ENCODE data around the gene FMNL2. TPM values are rescaled to one million over a fixed set of nuclear protein-coding genes. Genes with fewer than 3 reads are reported as not detected.

The FMNL2 gene
- total RNA-seq, 3 donors from 2014 or later (not counting 1 experiment from before 2014, with no cell fraction given) = 0.34 to 3.0 (median 0.78) TPM

DNA sequence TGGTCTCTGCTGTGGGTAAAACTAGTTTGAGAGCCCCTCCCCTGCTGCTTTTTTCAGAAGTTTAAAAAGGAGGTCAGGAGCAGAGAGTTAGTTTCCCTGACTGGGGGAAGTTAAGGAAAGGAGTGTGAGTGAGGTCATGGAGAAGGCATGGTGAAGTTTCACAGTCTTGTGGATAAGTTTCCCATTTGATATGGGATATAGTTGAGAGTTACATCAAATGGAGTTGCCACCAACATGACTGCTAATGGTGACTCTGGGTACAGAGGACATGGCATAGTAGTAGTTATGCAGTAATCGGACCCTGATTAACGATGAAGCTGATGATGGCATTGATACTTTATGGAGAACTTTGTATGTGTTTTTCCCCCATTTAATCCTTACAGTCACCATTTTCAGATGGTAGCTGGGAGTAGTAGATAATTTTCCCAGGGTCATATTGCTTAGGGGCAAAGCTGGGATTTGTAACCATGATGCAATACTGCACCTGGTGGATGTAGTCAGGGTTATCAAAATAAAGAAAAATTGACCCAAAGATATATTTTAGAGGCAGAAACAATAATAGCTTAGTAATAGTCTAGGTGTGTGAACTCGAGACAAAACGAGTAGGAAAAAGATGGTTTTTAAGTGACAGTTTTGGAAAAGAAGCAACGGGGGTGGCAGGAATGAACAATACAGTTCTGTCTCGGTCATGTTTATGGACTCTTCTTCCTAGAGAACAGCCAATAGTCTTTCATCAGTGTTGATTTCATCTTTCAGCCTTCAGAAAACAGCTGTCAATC lies 74.6 kb downstream of the FMNL2 start:
- H3K27ac Mint-ChIP-seq = no peak overlapping the region
- no peak for ATAC-seq
- no peaks in the 10 kb centered on the region for H3K9me3 ChIP-seq (ENCODE audit: control insufficient read depth, insufficient read depth, low read length)
- H3K4me3 ChIP-seq (ENCODE audit: low read length) = no peak overlapping the region
- H3K4me1 Mint-ChIP-seq = no peaks in the 10 kb centered on the region
- TF ChIP-seq, protein P1, sequence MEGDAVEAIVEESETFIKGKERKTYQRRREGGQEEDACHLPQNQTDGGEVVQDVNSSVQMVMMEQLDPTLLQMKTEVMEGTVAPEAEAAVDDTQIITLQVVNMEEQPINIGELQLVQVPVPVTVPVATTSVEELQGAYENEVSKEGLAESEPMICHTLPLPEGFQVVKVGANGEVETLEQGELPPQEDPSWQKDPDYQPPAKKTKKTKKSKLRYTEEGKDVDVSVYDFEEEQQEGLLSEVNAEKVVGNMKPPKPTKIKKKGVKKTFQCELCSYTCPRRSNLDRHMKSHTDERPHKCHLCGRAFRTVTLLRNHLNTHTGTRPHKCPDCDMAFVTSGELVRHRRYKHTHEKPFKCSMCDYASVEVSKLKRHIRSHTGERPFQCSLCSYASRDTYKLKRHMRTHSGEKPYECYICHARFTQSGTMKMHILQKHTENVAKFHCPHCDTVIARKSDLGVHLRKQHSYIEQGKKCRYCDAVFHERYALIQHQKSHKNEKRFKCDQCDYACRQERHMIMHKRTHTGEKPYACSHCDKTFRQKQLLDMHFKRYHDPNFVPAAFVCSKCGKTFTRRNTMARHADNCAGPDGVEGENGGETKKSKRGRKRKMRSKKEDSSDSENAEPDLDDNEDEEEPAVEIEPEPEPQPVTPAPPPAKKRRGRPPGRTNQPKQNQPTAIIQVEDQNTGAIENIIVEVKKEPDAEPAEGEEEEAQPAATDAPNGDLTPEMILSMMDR (IDR thresholded peaks at IDR 0.05) = no peak
- WGBS (ENCODE audit: insufficient coverage) = 91% methylated on average over 6 of the region's 6 CpGs
- intact Hi-C loops (cut with micrococcal nuclease) = no loop called here
- peaks cover 15 to 39% of the 10 kb centered on the region in 2 donors for H3K27me3 Mint-ChIP-seq (ENCODE audit: low read depth in 2 of 2)
- no peaks in the 10 kb centered on the region for H3K27me3 ChIP-seq (ENCODE audit: control insufficient read depth, insufficient read depth, low read length)
- no peaks in the 10 kb centered on the region for H3K9me3 Mint-ChIP-seq
- no peak for DNase-seq
- H3K27ac ChIP-seq (ENCODE audit: low read length) = no peak overlapping the region
- H3K36me3 Mint-ChIP-seq = no peaks in the 10 kb centered on the region
- H3K4me3 Mint-ChIP-seq = no peak overlapping the region
- H3K36me3 ChIP-seq (ENCODE audit: control insufficient read depth, insufficient read depth, low read length) = no peaks in the 10 kb centered on the region
- no peaks in the 10 kb centered on the region for H3K4me1 ChIP-seq (ENCODE audit: control insufficient read depth, insufficient read depth, low read length)

DNA sequence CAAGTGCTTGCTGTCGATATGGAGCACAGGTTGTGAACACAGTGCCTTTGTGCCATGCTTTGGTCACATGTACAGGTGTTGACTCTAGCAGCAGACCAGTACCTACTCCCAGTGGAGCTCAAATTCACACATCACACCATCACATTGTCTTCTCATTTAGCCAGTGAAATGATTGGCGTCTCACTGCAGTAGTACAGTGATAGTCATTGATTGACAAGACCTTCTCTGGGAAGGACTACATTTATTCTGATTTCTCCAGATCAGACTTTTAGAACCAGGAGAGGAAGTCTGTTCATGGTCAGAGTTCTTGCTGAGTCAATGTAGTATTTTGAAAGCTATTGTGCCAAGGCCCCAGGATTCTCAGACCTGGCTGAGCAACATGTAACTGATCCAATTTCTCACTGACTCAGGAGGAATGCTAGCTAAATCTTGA lies 75.2 kb downstream of the FMNL2 start:
- Histone ChIP-seq H3K4me1 (ENCODE audit: control insufficient read depth, insufficient read depth, low read length) (no peaks in the 10 kb centered on the region), H3K9me3 (ENCODE audit: control insufficient read depth, insufficient read depth, low read length) (no peaks in the 10 kb centered on the region), H3K27ac (ENCODE audit: low read length) (no peak overlapping the region), H3K4me3 (ENCODE audit: low read length) (no peak overlapping the region), H3K36me3 (ENCODE audit: control insufficient read depth, insufficient read depth, low read length) (no peaks in the 10 kb centered on the region), H3K27me3 (ENCODE audit: control insufficient read depth, insufficient read depth, low read length) (no peaks in the 10 kb centered on the region)
- no peak for DNase-seq
- Mint-ChIP-seq H3K9me3 (no peaks in the 10 kb centered on the region), H3K27me3 (ENCODE audit: low read depth in 2 of 2) (peaks cover 15 to 42% of the 10 kb centered on the region in 2 donors), H3K27ac (no peak overlapping the region), H3K4me3 (no peak overlapping the region), H3K4me1 (no peaks in the 10 kb centered on the region), H3K36me3 (no peaks in the 10 kb centered on the region)
- WGBS (ENCODE audit: insufficient coverage) = 96% methylated on average over 2 of the region's 2 CpGs
- ATAC-seq = no peak
- intact Hi-C loops (cut with micrococcal nuclease) = no loop called here
- TF ChIP-seq, protein P1 (IDR thresholded peaks at IDR 0.05) = no peak

DNA sequence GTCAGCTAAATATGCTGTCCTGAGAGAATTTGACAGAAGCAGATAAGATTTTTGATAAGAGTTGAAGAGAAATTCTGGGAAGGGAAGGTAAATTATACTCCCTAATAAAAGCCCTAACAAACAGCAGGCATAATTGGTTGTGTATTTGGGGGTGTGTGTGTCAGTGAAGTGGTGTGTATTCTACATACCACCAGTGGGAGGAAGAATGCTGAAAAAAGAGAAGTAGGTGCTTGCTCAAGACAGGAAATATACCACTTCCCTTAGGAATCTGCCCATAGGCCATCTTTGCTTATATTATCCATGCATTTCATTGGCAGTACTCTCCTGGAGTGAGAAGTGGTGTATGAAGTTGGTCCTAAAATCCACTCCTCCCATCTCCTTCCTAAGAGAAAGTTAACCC lies 76.2 kb downstream of the FMNL2 start:
- H3K36me3 Mint-ChIP-seq = no peaks in the 10 kb centered on the region
- no peak overlapping the region for H3K4me3 Mint-ChIP-seq
- Histone ChIP-seq H3K4me1 (ENCODE audit: control insufficient read depth, insufficient read depth, low read length) (no peaks in the 10 kb centered on the region), H3K4me3 (ENCODE audit: low read length) (no peak overlapping the region), H3K27ac (ENCODE audit: low read length) (no peak overlapping the region), H3K27me3 (ENCODE audit: control insufficient read depth, insufficient read depth, low read length) (no peaks in the 10 kb centered on the region), H3K9me3 (ENCODE audit: control insufficient read depth, insufficient read depth, low read length) (no peaks in the 10 kb centered on the region), H3K36me3 (ENCODE audit: control insufficient read depth, insufficient read depth, low read length) (no peaks in the 10 kb centered on the region)
- TF ChIP-seq, protein P1 (IDR thresholded peaks at IDR 0.05) = no peak
- intact Hi-C loops (cut with micrococcal nuclease) = no loop called here
- no peak overlapping the region for H3K27ac Mint-ChIP-seq
- H3K27me3 Mint-ChIP-seq (ENCODE audit: low read depth in 2 of 2) = peaks cover 19 to 52% of the 10 kb centered on the region in 2 donors
- ATAC-seq = no peak
- DNase-seq = no peak
- no peaks in the 10 kb centered on the region for H3K4me1 Mint-ChIP-seq
- H3K9me3 Mint-ChIP-seq = no peaks in the 10 kb centered on the region

Data from natural killer cell (primary cell).